Measurements from ENCODE around the gene RAB40C. TPM values are rescaled to one million over a fixed set of nuclear protein-coding genes. Genes with fewer than 3 reads are reported as not detected.

The RAB40C gene
- total RNA-seq, 1 donor from 2014 or later, result 20.0 TPM

DNA sequence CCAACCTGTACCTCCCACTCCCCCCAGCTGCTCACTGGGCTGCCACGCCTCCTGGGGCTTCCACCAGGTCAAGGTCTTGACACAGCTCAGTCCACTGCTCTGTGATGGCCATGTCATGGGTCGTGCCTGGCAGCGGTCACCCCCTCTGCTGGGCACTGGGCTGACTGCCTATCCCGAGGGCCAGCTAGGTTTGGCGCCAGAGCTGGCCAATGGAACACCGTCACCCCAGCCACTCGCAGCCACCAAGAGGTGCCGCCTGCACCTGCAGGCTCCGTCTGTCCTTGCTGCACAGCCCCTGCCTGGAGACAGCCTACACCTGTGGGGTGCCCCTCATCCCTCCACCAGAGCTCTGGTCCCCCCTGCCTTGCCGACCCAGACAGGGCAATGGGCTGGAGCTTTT is 4.5 kb upstream of the RAB40C start:
- H3K36me3 Mint-ChIP-seq (ENCODE audit: unreplicated experiment), result no peaks in the 10 kb centered on the region
- H3K27ac Mint-ChIP-seq (ENCODE audit: unreplicated experiment), result no peak overlapping the region
- H3K27me3 Mint-ChIP-seq (ENCODE audit: unreplicated experiment), result no peaks in the 10 kb centered on the region
- H3K4me1 Mint-ChIP-seq (ENCODE audit: unreplicated experiment), result peaks cover 11% of the 10 kb centered on the region
- no peak overlapping the region for H3K4me3 Mint-ChIP-seq (ENCODE audit: unreplicated experiment)
- H3K9me3 Mint-ChIP-seq (ENCODE audit: unreplicated experiment), result no peaks in the 10 kb centered on the region
- TF ChIP-seq, protein P1, sequence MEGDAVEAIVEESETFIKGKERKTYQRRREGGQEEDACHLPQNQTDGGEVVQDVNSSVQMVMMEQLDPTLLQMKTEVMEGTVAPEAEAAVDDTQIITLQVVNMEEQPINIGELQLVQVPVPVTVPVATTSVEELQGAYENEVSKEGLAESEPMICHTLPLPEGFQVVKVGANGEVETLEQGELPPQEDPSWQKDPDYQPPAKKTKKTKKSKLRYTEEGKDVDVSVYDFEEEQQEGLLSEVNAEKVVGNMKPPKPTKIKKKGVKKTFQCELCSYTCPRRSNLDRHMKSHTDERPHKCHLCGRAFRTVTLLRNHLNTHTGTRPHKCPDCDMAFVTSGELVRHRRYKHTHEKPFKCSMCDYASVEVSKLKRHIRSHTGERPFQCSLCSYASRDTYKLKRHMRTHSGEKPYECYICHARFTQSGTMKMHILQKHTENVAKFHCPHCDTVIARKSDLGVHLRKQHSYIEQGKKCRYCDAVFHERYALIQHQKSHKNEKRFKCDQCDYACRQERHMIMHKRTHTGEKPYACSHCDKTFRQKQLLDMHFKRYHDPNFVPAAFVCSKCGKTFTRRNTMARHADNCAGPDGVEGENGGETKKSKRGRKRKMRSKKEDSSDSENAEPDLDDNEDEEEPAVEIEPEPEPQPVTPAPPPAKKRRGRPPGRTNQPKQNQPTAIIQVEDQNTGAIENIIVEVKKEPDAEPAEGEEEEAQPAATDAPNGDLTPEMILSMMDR (IDR thresholded peaks at IDR 0.05), result no peak
- DNase-seq (ENCODE audit: extremely low spot score, unreplicated experiment), result no peak

DNA sequence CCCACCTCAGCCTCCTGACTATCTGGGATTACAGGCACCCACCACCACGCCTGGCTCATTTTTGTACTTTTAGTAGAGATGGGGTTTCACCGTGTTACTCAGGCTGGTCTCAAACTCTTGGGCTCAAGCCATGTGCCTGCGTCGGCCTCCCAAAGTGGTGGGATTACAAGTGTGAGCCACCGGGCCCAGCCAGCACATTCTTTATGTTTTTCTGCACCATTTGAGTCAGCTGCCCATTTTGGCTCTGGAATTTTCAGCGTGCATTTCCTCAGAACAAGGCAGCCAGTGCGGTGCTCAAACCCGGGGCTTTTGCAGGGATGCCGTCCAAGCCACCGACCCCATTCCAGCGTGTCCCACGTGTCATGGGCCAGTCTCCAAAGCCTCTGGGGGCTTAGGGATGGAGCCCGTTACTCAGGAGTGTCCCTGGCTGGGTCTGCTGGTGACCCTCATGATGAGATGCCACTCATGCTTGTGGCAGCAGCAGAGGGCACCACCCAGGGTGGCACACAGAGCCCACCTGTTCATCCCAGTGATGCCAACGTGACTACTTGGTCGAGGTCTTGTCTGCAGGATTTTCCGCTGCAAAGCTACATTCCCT is 3.7 kb upstream of the RAB40C start:
- H3K27me3 Mint-ChIP-seq (ENCODE audit: unreplicated experiment), result no peaks in the 10 kb centered on the region
- H3K4me3 Mint-ChIP-seq (ENCODE audit: unreplicated experiment), result no peak overlapping the region
- no peak overlapping the region for H3K27ac Mint-ChIP-seq (ENCODE audit: unreplicated experiment)
- TF ChIP-seq, protein P1 (IDR thresholded peaks at IDR 0.05), result no peak
- no peaks in the 10 kb centered on the region for H3K9me3 Mint-ChIP-seq (ENCODE audit: unreplicated experiment)
- DNase-seq (ENCODE audit: extremely low spot score, unreplicated experiment), result no peak
- H3K36me3 Mint-ChIP-seq (ENCODE audit: unreplicated experiment), result no peaks in the 10 kb centered on the region
- H3K4me1 Mint-ChIP-seq (ENCODE audit: unreplicated experiment), result peaks cover 18% of the 10 kb centered on the region

DNA sequence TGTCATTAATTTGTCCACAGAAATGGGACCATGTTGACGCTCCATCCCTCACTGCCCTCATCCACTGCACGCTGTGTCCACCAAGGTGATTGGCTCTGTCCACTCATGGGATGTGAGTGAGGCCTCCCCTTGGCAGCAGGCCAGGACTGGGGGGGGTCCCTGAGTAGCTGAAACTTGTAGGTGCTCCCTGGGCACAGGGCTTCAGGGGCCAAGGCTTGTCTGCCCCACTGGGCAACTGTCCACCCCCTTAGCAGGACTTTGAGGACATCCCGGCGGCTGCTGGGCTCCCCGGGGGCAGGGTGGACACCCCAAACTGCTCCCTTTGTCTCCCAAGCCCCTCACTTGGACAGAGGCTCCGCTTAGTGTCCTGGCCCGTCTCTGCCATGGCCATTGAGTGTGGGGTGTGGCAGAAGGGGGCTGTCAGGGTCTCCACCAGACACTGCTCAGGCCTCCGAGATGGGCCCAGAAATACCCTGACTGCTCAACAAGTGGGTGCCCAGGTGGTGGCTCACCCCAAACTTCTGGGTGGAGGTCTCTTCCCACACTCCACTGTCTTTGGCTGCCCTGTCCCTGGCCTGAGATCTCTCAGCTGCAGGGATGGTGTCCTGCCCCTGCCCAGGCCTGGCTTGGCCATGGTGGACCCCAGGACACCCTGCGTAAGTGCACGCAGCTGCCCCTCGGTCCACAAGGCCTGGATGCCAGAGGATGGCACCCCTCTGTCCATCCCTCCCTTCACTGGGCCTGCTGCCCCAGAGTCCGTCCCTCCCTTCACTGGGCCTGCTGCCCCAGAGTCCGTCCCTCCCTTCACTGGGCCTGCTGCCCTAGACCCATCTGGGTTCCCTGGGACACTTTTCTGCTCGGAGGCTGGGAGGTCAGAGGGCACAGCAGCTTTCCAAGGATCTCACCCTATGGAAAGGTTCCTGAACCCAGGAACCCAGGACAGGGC is 2.9 kb upstream of the RAB40C start:
- Mint-ChIP-seq H3K4me1 (ENCODE audit: unreplicated experiment) (peaks cover 23% of the 10 kb centered on the region), H3K27ac (ENCODE audit: unreplicated experiment) (peak overlapping the region; percentile 54), H3K36me3 (ENCODE audit: unreplicated experiment) (no peaks in the 10 kb centered on the region), H3K27me3 (ENCODE audit: unreplicated experiment) (no peaks in the 10 kb centered on the region), H3K9me3 (ENCODE audit: unreplicated experiment) (no peaks in the 10 kb centered on the region), H3K4me3 (ENCODE audit: unreplicated experiment) (peak overlapping the region; percentile 69)
- TF ChIP-seq, protein P1 (IDR thresholded peaks at IDR 0.05), result no peak
- DNase-seq (ENCODE audit: extremely low spot score, unreplicated experiment), result no peak

DNA sequence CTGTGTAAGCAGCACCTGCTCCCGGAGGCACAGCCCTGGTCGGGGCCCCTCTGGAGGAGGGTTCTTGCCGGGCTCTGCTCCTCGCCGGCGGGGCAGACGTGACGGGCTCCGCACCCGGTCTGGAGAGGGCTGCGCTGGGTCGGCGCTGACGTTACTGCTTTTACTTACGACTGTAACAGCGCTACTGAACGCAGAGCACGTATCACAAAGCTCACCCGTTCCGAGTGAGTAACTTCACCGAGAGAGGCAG is 1.3 kb upstream of the RAB40C start:
- Mint-ChIP-seq H3K27me3 (ENCODE audit: unreplicated experiment) (no peaks in the 10 kb centered on the region), H3K4me3 (ENCODE audit: unreplicated experiment) (peak overlapping the region; percentile 84), H3K27ac (ENCODE audit: unreplicated experiment) (peak overlapping the region; percentile 89), H3K36me3 (ENCODE audit: unreplicated experiment) (peaks cover 1% of the 10 kb centered on the region), H3K4me1 (ENCODE audit: unreplicated experiment) (peaks cover 36% of the 10 kb centered on the region), H3K9me3 (ENCODE audit: unreplicated experiment) (no peaks in the 10 kb centered on the region)
- no peak for DNase-seq (ENCODE audit: extremely low spot score, unreplicated experiment)
- TF ChIP-seq, protein P1 (IDR thresholded peaks at IDR 0.05), result no peak

DNA sequence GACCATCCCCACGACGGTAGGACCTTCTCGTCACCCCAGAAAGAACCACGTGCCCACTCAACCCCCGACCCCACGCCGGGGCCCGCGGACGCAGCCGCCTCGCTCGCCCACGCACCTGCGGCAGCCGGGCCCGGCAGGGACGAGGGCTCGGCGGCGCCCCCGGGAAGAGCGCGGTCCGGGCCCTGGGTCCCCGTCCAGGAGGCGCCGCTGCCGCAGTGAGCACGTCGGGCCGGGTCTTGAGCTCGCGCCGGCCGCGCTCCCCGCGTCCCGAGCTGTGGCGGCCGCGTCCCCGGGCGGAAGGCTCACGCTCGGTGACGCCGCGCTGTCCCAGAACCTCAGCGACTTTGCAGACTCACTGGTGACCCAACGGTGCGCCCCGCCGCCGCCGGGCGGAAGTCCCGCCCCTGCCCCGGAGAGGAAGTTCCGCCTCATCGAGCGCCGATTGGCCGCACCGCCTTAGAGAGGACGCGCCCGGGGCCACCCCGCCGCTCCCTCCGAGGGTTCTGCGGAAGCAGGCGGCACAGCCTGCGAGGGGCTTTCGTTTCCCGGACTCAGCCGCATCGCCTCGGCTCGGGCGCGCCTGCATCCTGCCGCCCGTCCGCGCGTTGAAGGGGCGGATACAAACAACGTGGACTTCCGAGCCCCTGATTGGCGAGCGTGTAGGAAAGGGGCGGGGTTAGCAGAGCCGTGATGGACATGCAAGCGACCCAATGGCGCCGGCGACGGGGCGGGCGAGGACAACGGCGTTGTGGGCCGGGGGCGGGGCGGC is 793 bp upstream of the RAB40C start:
- H3K4me1 Mint-ChIP-seq (ENCODE audit: unreplicated experiment), result peaks cover 37% of the 10 kb centered on the region
- TF ChIP-seq, protein P1 (IDR thresholded peaks at IDR 0.05), result no peak
- H3K36me3 Mint-ChIP-seq (ENCODE audit: unreplicated experiment), result peaks cover 2% of the 10 kb centered on the region
- no peaks in the 10 kb centered on the region for H3K27me3 Mint-ChIP-seq (ENCODE audit: unreplicated experiment)
- H3K4me3 Mint-ChIP-seq (ENCODE audit: unreplicated experiment), result peak overlapping the region; percentile 98
- no peaks in the 10 kb centered on the region for H3K9me3 Mint-ChIP-seq (ENCODE audit: unreplicated experiment)
- peak; percentile 99 for DNase-seq (ENCODE audit: extremely low spot score, unreplicated experiment)
- H3K27ac Mint-ChIP-seq (ENCODE audit: unreplicated experiment), result peak overlapping the region; percentile 100
